ENCODE data around the gene TOR1AIP2.
A peak's percentile ranks its signal among the peaks of the same experiment; 100 is the strongest.

Gene TOR1AIP2

GRCh38 chr1:179877586-179878265, at the start of gene TOR1AIP2:
Gene TOR1AIP2, minus strand, starts transcription at chr1:179877803. Its CDS starts 25,138 bp downstream, at chr1:179852665.
- peak; percentile 89 for FAIRE-seq

- no peak for FAIRE-seq
Observed at GRCh38 chr1:179926850-179927205, 49.2 kb upstream of the TOR1AIP2 start.

GRCh38 chr1:179925922-179926849, 48.6 kb upstream of the TOR1AIP2 start:
- no peak for FAIRE-seq

GRCh38 chr1:179925302-179925701, 47.7 kb upstream of the TOR1AIP2 start:
- no peak for FAIRE-seq

GRCh38 chr1:179924268-179924667, 46.7 kb upstream of the TOR1AIP2 start:
- no peak for FAIRE-seq

- no peak for FAIRE-seq
Observed at GRCh38 chr1:179923029-179923428, 45.4 kb upstream of the TOR1AIP2 start.

- no peak for FAIRE-seq
Observed at GRCh38 chr1:179921981-179922872, 44.6 kb upstream of the TOR1AIP2 start.

- FAIRE-seq = no peak
Observed at GRCh38 chr1:179921472-179921871, 43.9 kb upstream of the TOR1AIP2 start.

- no peak for FAIRE-seq
Observed at GRCh38 chr1:179917601-179918429, 40.2 kb upstream of the TOR1AIP2 start.

- FAIRE-seq = peak; percentile 6
Observed at GRCh38 chr1:179911812-179912211, 34.2 kb upstream of the TOR1AIP2 start.

GRCh38 chr1:179910934-179911333, 33.3 kb upstream of the TOR1AIP2 start:
- FAIRE-seq = no peak

- no peak for FAIRE-seq
Observed at GRCh38 chr1:179889589-179889988, 12.0 kb upstream of the TOR1AIP2 start.

GRCh38 chr1:179888071-179888470, 10.5 kb upstream of the TOR1AIP2 start:
- no peak for FAIRE-seq

GRCh38 chr1:179883745-179884138, 6.1 kb upstream of the TOR1AIP2 start:
- no peak for FAIRE-seq

- no peak for FAIRE-seq
Observed at GRCh38 chr1:179883040-179883744, 5.6 kb upstream of the TOR1AIP2 start.

- FAIRE-seq = peak; percentile 90
Observed at GRCh38 chr1:179882253-179883039, 4.8 kb upstream of the TOR1AIP2 start, which contains the start of gene TOR1AIP1. Gene TOR1AIP1, plus strand, starts transcription at chr1:179882285. Its CDS starts 218 bp downstream, at chr1:179882503.

- FAIRE-seq = no peak
Observed at GRCh38 chr1:179881642-179882252, 4.1 kb upstream of the TOR1AIP2 start.

- no peak for FAIRE-seq
Observed at GRCh38 chr1:179879797-179880196, 2.2 kb upstream of the TOR1AIP2 start.

GRCh38 chr1:179876300-179876715, 1.3 kb downstream of the TOR1AIP2 start:
- no peak for FAIRE-seq

Data from G401.6 (cell line).